ENCODE data around the gene SOX2. TPM values are rescaled to one million over a fixed set of nuclear protein-coding genes. Genes with fewer than 3 reads are reported as not detected.

Gene SOX2
- total RNA-seq, 2 experiments from 2014 or later: not detected

GRCh38 chr3:181729341-181729869 is 17.7 kb downstream of the SOX2 start:
- ChIA-PET CTCF (no interaction called here), POLR2A (no interaction called here)
- peaks cover 18% of the 10 kb centered on the region for H3K4me1 ChIP-seq (ENCODE audit: insufficient read depth, low read length)
- TF ChIP-seq CTCF (IDR thresholded peaks at IDR 0.05): no peak
- H3K9me3 Mint-ChIP-seq: peaks cover 7% of the 10 kb centered on the region
- H3K4me3 ChIP-seq (ENCODE audit: low read length): no peak overlapping the region
- H3K27ac ChIP-seq (ENCODE audit: low read depth in 1 of 2, low read length in 2 of 2): no peak overlapping the region
- H3K4me1 Mint-ChIP-seq (ENCODE audit: low read depth): peaks cover 20% of the 10 kb centered on the region
- peaks cover 91% of the 10 kb centered on the region for H3K27me3 Mint-ChIP-seq
- DNase-seq: no peak
- peaks cover 68 to 69% of the 10 kb centered on the region in 2 experiments for H3K27me3 ChIP-seq (ENCODE audit: control insufficient read depth in 1 of 2, insufficient read depth in 2 of 2, low read length in 2 of 2)
- ATAC-seq (ENCODE audit: poor library complexity): no peak
- H3K4me3 Mint-ChIP-seq: no peak overlapping the region
- intact Hi-C loops (cut with DNase I, micrococcal nuclease): no loop called here
- H3K27ac Mint-ChIP-seq: no peak overlapping the region
- peaks cover 13 to 34% of the 10 kb centered on the region in 2 experiments for H3K9me3 ChIP-seq (ENCODE audit: control insufficient read depth in 1 of 2, insufficient read depth in 1 of 2, low read length in 2 of 2)
- no peaks in the 10 kb centered on the region for H3K36me3 ChIP-seq (ENCODE audit: insufficient read depth, low read length)
- no peaks in the 10 kb centered on the region for H3K36me3 Mint-ChIP-seq (ENCODE audit: low read depth)

GRCh38 chr3:181730316-181730715 is 18.6 kb downstream of the SOX2 start:
- Mint-ChIP-seq H3K36me3 (ENCODE audit: low read depth) (no peaks in the 10 kb centered on the region), H3K9me3 (peaks cover 5% of the 10 kb centered on the region), H3K27ac (no peak overlapping the region), H3K27me3 (peaks cover 89% of the 10 kb centered on the region), H3K4me3 (no peak overlapping the region), H3K4me1 (ENCODE audit: low read depth) (peaks cover 17% of the 10 kb centered on the region)
- intact Hi-C loops (cut with DNase I, micrococcal nuclease): no loop called here
- TF ChIP-seq CTCF (IDR thresholded peaks at IDR 0.05): no peak
- CTCF ChIA-PET: no interaction called here
- H3K9me3 ChIP-seq (ENCODE audit: control insufficient read depth in 1 of 2, insufficient read depth in 1 of 2, low read length in 2 of 2): peaks cover 5 to 31% of the 10 kb centered on the region in 2 experiments
- H3K4me3 ChIP-seq (ENCODE audit: low read length): no peak overlapping the region
- H3K27ac ChIP-seq (ENCODE audit: low read depth in 1 of 2, low read length in 2 of 2): no peak overlapping the region
- POLR2A ChIA-PET: no interaction called here
- no peak for DNase-seq
- peaks cover 60 to 63% of the 10 kb centered on the region in 2 experiments for H3K27me3 ChIP-seq (ENCODE audit: control insufficient read depth in 1 of 2, insufficient read depth in 2 of 2, low read length in 2 of 2)
- H3K36me3 ChIP-seq (ENCODE audit: insufficient read depth, low read length): no peaks in the 10 kb centered on the region
- ATAC-seq (ENCODE audit: poor library complexity): no peak
- peaks cover 18% of the 10 kb centered on the region for H3K4me1 ChIP-seq (ENCODE audit: insufficient read depth, low read length)

GRCh38 chr3:181730934-181731333 is 19.2 kb downstream of the SOX2 start:
- no peak for ATAC-seq (ENCODE audit: poor library complexity)
- H3K4me3 Mint-ChIP-seq: no peak overlapping the region

More at GRCh38 chr3:181730934-181731333, 19.2 kb downstream of the SOX2 start:
- peaks cover 17% of the 10 kb centered on the region for H3K4me1 Mint-ChIP-seq (ENCODE audit: low read depth)
- H3K36me3 ChIP-seq (ENCODE audit: insufficient read depth, low read length): no peaks in the 10 kb centered on the region
- H3K27ac ChIP-seq (ENCODE audit: low read depth in 1 of 2, low read length in 2 of 2): no peak overlapping the region
- CTCF ChIA-PET: no interaction called here
- peaks cover 5 to 27% of the 10 kb centered on the region in 2 experiments for H3K9me3 ChIP-seq (ENCODE audit: control insufficient read depth in 1 of 2, insufficient read depth in 1 of 2, low read length in 2 of 2)
- peaks cover 83% of the 10 kb centered on the region for H3K27me3 Mint-ChIP-seq
- no peak for DNase-seq
- H3K4me1 ChIP-seq (ENCODE audit: insufficient read depth, low read length): peaks cover 18% of the 10 kb centered on the region
- TF ChIP-seq CTCF (IDR thresholded peaks at IDR 0.05): no peak
- peaks cover 5% of the 10 kb centered on the region for H3K9me3 Mint-ChIP-seq
- no peaks in the 10 kb centered on the region for H3K36me3 Mint-ChIP-seq (ENCODE audit: low read depth)
- intact Hi-C loops (cut with DNase I, micrococcal nuclease): no loop called here
- H3K27me3 ChIP-seq (ENCODE audit: control insufficient read depth in 1 of 2, insufficient read depth in 2 of 2, low read length in 2 of 2): peaks cover 55 to 58% of the 10 kb centered on the region in 2 experiments
- no peak overlapping the region for H3K27ac Mint-ChIP-seq
- no peak overlapping the region for H3K4me3 ChIP-seq (ENCODE audit: low read length)
- POLR2A ChIA-PET: no interaction called here
